ENCODE data around the gene KCNK1.

DNA sequence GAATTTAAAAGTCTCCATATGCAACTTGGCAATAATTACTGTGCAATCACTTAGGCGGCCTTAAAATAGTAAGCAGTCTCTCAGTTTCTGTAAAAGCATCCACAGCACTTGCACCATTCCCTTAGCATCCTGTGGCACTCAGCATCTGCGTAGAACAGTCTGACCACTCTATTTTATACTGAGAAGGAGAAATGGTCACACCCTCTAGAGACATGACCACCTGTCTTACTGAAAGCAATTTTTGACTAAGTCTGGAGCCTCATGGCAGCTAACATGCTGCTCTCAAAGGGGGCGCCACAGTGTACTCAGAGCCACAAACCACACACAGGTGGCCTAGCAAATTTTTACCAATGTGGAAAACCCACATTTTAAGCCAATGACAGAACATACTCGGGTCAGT is 62.0 kb downstream of the KCNK1 start:
- TF ChIP-seq, protein P1, sequence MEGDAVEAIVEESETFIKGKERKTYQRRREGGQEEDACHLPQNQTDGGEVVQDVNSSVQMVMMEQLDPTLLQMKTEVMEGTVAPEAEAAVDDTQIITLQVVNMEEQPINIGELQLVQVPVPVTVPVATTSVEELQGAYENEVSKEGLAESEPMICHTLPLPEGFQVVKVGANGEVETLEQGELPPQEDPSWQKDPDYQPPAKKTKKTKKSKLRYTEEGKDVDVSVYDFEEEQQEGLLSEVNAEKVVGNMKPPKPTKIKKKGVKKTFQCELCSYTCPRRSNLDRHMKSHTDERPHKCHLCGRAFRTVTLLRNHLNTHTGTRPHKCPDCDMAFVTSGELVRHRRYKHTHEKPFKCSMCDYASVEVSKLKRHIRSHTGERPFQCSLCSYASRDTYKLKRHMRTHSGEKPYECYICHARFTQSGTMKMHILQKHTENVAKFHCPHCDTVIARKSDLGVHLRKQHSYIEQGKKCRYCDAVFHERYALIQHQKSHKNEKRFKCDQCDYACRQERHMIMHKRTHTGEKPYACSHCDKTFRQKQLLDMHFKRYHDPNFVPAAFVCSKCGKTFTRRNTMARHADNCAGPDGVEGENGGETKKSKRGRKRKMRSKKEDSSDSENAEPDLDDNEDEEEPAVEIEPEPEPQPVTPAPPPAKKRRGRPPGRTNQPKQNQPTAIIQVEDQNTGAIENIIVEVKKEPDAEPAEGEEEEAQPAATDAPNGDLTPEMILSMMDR (conservative IDR thresholded peaks at IDR 0.05; ENCODE audit: low read depth, low read length), result peak; percentile 54
- no peak for TF ChIP-seq EZH2phosphoT487 (IDR thresholded peaks at IDR 0.05; ENCODE audit: borderline replicate concordance, low read length)
- no peak for TF ChIP-seq EZH2 (IDR thresholded peaks at IDR 0.05; ENCODE audit: low read length, unreplicated experiment)

Measured in PC-3 (cell line).